ENCODE measurements around the gene PORCN.
"Not testable (repeated sequence)": the region's sequence is repeated elsewhere in the genome, so short reads cannot be mapped to it uniquely, and the experiment has no call there.

Gene PORCN

DNA sequence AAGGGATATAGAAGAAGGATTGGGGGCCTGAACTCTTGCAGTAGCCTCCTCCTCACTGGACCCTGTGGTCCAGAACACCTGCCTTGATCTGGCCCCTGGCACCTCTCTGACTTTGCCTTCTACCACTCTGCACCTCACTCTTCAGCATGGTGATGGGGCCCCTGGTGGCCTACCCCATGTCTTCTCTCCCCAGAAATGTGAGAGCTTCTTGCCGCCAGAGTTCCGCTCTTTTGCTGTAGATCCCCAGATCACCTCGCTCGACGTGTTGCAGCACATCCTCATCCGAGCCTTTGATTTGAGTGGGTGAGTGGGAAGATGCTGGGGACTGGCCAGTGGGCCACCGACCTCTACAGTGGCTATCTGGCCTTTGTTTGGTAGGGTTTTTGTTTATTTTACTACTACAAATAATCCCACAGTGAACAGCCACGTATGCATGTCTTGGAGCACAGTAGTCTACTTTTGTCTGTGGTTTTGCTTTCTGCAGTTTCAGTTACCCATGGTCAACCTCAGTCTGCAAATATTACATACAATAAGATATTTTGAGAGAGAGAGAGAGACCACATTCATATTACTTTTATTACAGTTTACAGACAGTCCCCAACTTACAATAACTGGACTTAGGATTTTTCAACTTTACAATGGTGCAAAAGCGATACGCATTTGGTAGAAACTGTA lies 32.5 kb downstream of the PORCN start:
- DNase-seq, result no peak

DNA sequence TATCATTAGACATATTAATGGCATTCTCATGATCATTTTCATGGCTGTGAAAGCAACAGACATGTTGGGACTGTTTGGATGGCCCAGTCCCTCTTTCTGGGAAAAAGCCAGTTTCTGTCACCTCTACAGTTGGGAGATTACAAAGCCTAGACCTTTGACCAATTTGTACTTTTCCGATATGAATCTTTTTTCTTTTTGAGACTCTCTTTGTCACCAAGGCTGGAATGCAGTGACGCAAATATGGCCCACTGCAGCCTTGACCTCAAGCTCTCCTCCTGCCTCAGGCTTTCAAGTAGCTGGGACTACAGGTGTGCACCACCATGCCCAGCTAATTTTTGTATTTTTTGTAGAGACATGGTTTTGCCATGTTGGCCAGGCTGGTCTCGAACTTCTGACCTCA lies 40.1 kb downstream of the PORCN start:
- DNase-seq, result no peak

DNA sequence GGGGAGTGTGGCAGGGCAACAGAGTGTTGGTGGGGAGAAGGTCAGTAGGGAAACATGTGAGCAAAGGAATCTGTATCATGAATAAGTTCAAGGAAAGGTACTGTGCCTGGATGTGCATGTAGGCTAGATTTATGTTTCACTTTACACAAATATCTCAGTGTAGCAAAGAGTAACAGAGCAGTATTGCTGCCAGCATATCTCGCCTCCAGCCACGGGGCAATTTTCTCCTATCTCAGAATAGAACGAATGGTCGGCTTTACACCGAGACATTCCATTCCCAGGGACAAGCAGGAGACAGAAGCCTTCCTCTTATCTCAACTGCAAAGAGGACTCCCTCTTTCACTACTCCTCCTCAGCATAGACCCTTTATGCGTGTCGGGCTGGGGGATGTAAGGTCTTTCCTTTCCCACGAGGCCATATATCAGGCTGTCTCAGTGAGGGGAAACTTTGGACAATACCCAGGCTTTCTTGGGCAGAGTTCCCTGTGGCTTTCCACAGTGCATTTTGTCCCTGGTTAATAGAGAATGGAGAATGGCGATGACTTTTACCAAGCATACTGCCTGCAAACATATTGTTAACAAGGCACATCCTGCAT lies 47.0 kb downstream of the PORCN start:
- not testable (repeated sequence) for DNase-seq

DNA sequence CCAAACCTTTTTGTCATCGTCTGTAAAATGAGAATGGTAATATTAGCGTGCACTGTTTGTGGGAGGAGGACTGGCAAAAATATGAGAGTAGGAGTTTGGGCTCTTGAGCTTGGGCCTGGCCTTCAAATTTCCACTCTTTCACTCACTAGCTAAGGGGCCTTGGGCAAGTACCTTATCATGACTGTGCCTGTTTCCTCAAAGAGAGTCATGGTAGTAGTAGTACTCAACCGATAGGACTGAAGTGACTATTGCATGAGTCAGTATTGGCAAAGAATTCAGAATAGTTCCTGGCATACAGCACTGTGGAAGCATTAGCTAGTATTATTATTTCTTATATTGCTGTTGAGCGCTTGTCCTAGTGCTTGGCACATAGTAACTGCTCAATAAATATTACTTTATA lies 49.5 kb downstream of the PORCN start:
- DNase-seq, result peak in 2 of 3 donors; percentile 32 to 69

DNA sequence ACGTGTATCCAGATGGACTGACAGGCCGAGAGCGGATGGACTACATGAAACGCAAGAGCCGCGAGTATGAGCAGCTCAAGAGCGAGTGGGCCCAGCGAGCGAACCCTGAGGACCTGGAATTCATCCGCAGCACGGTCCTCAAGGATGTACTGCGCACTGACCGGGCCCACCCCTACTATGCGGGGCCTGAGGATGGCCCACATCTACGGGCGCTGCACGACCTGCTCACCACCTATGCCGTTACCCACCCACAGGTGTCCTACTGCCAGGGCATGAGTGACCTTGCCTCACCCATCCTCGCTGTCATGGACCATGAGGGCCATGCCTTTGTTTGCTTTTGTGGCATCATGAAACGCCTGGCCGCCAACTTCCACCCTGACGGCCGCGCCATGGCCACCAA lies 50.8 kb downstream of the PORCN start:
- no peak for DNase-seq

DNA sequence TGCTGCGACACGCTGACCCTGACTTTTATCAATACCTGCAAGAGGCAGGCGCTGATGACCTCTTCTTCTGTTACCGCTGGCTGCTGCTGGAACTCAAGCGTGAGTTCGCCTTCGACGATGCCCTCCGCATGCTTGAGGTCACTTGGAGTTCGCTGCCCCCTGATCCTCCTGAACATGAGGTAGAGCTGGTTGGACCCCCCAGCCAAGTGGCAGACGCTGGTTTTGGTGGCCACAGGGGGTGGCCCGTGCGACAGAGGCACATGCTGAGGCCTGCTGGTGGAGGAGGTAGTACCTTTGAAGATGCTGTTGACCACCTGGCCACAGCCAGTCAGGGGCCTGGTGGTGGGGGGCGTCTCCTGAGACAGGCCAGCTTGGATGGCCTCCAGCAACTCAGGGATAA lies 51.3 kb downstream of the PORCN start:
- DNase-seq, result no peak

DNA sequence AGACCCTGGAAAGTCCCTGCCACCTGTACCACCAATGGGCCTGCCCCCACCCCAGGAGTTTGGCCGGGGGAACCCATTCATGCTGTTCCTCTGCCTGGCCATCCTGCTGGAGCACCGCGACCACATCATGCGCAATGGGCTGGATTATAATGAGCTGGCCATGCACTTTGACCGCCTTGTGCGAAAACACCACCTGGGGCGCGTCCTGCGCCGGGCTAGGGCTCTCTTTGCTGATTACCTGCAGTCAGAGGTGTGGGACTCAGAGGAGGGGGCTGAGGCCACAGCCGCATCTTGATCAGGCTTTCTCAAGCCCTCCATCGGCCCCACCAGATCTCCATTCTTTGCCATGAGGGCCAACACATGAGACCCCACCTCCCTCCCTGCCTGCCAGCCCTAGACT lies 51.9 kb downstream of the PORCN start:
- DNase-seq, result no peak

DNA sequence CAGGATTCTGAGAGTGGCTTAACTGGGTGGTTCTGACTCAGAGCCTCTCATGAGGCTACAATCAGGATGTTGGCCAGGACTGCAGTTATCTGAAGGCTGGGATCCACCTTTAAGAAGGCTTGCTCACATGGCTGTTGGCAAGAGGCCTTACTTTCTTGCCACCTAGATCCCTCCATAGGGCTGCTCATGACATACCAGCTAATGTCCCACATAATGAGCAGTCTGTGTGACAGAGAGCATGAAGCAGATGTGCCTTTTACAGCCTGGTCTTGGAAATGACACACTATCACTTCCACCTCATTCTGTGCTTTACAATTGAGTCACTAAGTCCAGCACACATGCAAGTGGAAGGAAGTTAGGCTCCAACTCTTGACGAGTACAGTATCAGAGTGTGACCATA lies 61.2 kb downstream of the PORCN start:
- DNase-seq, result peak; percentile 50 to 70 (median 65)

Measured in suppressor macrophage treated with lipopolysaccharide for 1 hour (primary cell).